Measurements from ENCODE around the gene XPO6. TPM values are rescaled to one million over a fixed set of nuclear protein-coding genes. Genes with fewer than 3 reads are reported as not detected.

XPO6 gene
- total and polyA plus RNA-seq, 3 donors from 2014 or later = 216 to 283 (median 238) TPM

- no peak for TF ChIP-seq POLR2A (IDR thresholded peaks at IDR 0.05)
- TF ChIP-seq CTCF (IDR thresholded peaks at IDR 0.05) = peak in 1 of 3 experiments; percentile 20
- intact Hi-C loops (cut with DNase I; ENCODE audit: low total_unique reads) = no loop called here
- 66 to 79% methylated on average over 4 of the region's 4 CpGs for WGBS, 2 donors
Measured at GRCh38 chr16:28218109-28218508, 6.3 kb upstream of the XPO6 start.

GRCh38 chr16:28217326-28217725, 5.6 kb upstream of the XPO6 start:
- H3K27ac ChIP-seq = no peak overlapping the region
- TF ChIP-seq CTCF (IDR thresholded peaks at IDR 0.05) (no peak), POLR2A (IDR thresholded peaks at IDR 0.05) (no peak)
- 92 to 96% methylated on average over 4 of the region's 4 CpGs for WGBS, 2 donors

More at GRCh38 chr16:28218109-28218508, 6.3 kb upstream of the XPO6 start:
- Histone ChIP-seq H3K27ac (no peak overlapping the region), H3K27me3 (no peaks in the 10 kb centered on the region), H3K36me3 (ENCODE audit: low read depth, missing control alignments) (no peaks in the 10 kb centered on the region), H3K9me3 (no peaks in the 10 kb centered on the region), H3K4me1 (no peaks in the 10 kb centered on the region), H3K4me3 (no peak overlapping the region)
- peak; percentile 62 for DNase-seq

DNA sequence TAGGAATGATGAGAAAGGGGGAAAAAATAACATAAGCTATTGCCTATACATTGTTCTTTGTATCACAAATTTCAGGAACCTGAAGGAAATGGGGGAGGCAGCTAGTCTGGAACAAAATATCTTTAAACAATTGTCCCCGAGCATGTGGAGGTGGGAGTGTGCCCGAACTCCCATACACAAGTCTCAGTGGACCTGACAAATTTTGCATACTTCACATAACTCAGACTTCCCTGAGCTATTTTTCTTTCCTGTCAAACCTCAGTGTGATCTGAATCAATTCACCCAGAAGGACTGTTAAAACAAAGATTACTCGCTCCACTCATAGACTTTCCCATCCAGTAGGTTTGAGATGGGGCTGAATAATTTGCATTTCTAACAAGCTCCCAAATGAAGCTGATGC, 1.6 kb upstream of the XPO6 start:
- Histone ChIP-seq H3K4me3 (peak overlapping the region in 1 of 2 donors; percentile 72), H3K4me1 (peaks cover 13% of the 10 kb centered on the region), H3K9me3 (no peaks in the 10 kb centered on the region), H3K36me3 (ENCODE audit: low read depth, missing control alignments) (no peaks in the 10 kb centered on the region), H3K27me3 (no peaks in the 10 kb centered on the region), H3K27ac (no peak overlapping the region)
- no peak for DNase-seq
- no peak for TF ChIP-seq POLR2A (IDR thresholded peaks at IDR 0.05)
- TF ChIP-seq CTCF (IDR thresholded peaks at IDR 0.05) = no peak
- intact Hi-C loops (cut with DNase I; ENCODE audit: low total_unique reads) = no loop called here
- WGBS, 2 donors = 31 to 44% methylated on average over 3 of the region's 3 CpGs

More at GRCh38 chr16:28217326-28217725, 5.6 kb upstream of the XPO6 start:
- DNase-seq = no peak
- H3K36me3 ChIP-seq (ENCODE audit: low read depth, missing control alignments) = no peaks in the 10 kb centered on the region
- H3K4me1 ChIP-seq = no peaks in the 10 kb centered on the region
- no peaks in the 10 kb centered on the region for H3K27me3 ChIP-seq
- H3K9me3 ChIP-seq = no peaks in the 10 kb centered on the region
- intact Hi-C loops (cut with DNase I; ENCODE audit: low total_unique reads) = no loop called here
- H3K4me3 ChIP-seq = no peak overlapping the region

DNA sequence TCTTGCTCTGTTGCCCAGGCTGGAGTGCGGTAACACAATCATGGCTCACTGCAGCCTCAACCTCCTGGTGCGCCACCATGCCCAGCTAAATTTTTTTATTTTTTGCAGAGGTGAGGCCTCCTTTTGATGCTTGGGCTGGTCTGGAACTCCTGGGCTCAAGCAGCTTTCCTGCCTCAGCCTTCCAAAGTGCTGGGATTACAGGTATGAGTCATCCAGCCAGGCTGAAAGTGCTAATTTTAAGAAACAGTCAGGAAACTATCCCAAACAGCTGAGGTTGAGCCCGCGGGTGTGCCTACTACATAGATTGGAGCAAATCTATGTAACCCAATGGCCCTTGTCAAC, 738 bp upstream of the XPO6 start:
- no peaks in the 10 kb centered on the region for H3K9me3 ChIP-seq
- WGBS, 2 donors = 66 to 74% methylated on average over 4 of the region's 4 CpGs
- TF ChIP-seq CTCF (IDR thresholded peaks at IDR 0.05) (no peak), POLR2A (IDR thresholded peaks at IDR 0.05) (no peak)
- no peak for DNase-seq
- no peaks in the 10 kb centered on the region for H3K36me3 ChIP-seq (ENCODE audit: low read depth, missing control alignments)
- intact Hi-C loops (cut with DNase I; ENCODE audit: low total_unique reads) = no loop called here
- H3K4me3 ChIP-seq = peak overlapping the region; percentile 72 to 86
- no peaks in the 10 kb centered on the region for H3K27me3 ChIP-seq
- H3K4me1 ChIP-seq = peaks cover 13% of the 10 kb centered on the region
- H3K27ac ChIP-seq = peak overlapping the region in 1 of 2 donors; percentile 89

DNA sequence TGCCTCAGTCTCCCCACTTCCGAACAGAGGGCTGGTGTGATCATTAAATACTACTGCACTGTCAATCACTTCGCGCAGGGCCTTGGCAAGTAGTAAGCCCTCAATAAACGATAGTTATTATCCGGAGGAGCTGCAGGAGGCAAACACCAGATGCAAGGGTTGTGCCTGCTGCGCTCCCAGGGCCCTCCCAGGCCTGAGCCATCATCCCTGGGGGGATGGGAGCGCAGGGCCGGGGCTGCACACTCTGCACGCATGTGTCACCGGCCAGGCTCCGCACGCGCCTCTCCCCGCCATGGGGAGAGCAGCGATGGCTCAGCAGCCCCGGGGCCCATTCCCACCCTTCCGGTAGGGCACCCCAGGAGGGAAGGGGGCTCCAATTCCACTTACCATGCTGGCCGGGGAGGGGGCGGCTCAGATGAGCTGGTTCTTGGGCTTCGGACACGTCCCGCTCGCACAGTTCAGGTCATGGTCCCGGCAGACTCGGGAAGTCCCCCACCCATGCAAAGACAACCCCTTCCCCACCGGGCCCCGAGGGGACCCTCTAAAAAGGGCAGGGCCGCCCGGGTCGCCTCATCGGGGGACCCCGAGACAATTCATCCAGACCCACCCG, 681 bp downstream of the XPO6 start:
- DNase-seq = peak; percentile 74
- WGBS, 2 donors = 2 to 5% methylated on average over 14 to 33 of the region's 33 CpGs
- intact Hi-C loops (cut with DNase I; ENCODE audit: low total_unique reads) = no loop called here
- peak overlapping the region; percentile 72 to 86 for H3K4me3 ChIP-seq
- no peaks in the 10 kb centered on the region for H3K27me3 ChIP-seq
- TF ChIP-seq POLR2A (IDR thresholded peaks at IDR 0.05) (no peak), CTCF (IDR thresholded peaks at IDR 0.05) (no peak)
- H3K4me1 ChIP-seq = peaks cover 13% of the 10 kb centered on the region
- H3K36me3 ChIP-seq (ENCODE audit: low read depth, missing control alignments) = no peaks in the 10 kb centered on the region
- peak overlapping the region; percentile 44 to 89 for H3K27ac ChIP-seq
- H3K9me3 ChIP-seq = no peaks in the 10 kb centered on the region

All from testis (tissue), 3 donors.